ENCODE measurements around the gene ARMC6. TPM values are rescaled to one million over a fixed set of nuclear protein-coding genes. Genes with fewer than 3 reads are reported as not detected.

Gene ARMC6
- total and polyA plus RNA-seq, 2 donors, result 32.6 to 36.6 TPM

DNA sequence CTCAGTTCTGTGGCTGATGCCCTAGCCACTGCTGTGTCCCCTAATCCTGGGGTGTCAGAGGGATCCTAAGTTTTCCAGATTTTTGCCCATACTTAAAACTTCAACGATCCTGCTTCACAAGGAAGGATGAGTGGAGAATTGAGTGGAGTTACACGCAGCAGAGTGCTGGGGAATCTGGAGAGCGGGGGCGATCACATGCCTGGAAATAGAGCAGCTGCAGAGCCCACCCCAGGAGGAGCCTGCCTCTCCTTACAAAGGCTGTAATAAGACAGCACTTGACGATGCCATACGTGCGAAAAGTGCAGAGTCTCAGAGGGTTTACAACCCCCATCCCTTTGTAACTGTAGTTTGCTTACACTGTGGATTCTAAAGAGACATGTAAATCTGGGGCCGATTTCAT lies 40.7 kb upstream of the ARMC6 start:
- over 99% methylated on average over 8 of the region's 8 CpGs for WGBS
- Histone ChIP-seq H3K27ac (ENCODE audit: low read depth in 1 of 2, low read length in 1 of 2) (no peak overlapping the region), H3K9me3 (ENCODE audit: control insufficient read depth in 2 of 2, insufficient read depth in 1 of 2, low read length in 1 of 2) (no peaks in the 10 kb centered on the region), H3K4me1 (ENCODE audit: control insufficient read depth in 2 of 2, insufficient read depth in 2 of 2, low read length in 2 of 2) (no peaks in the 10 kb centered on the region), H3K27me3 (ENCODE audit: control insufficient read depth in 2 of 2, insufficient read depth in 1 of 2, low read length in 1 of 2) (peaks cover 0 to 4% of the 10 kb centered on the region in 2 donors), H3K4me3 (ENCODE audit: low read length in 2 of 2) (no peak overlapping the region), H3K36me3 (ENCODE audit: control insufficient read depth in 2 of 2, insufficient read depth in 2 of 2, low read length in 1 of 2) (peaks cover 51 to 54% of the 10 kb centered on the region in 2 donors)
- DNase-seq (ENCODE audit: low read depth in 6 of 9, low spot score in 9 of 9), result no peak

DNA sequence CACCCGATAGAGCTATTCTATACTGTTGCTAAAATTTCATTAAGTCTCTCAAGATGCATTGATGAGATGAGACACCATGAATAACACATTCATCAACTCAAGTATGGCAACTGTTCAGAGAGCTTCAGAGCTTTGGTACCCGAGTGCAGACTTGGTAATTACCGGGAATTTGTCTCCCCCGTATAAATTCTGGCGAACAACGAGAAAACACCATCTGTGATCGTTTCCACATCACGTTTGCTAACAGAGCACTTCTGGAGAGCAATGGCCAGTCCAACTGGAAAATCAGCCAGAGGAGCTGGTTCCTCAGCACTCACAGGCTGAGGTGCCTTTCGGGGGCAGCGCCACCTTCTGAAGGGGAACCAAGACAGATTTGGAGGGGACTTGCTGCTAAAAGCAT lies 40.3 kb upstream of the ARMC6 start:
- no peak overlapping the region for H3K27ac ChIP-seq (ENCODE audit: low read depth in 1 of 2, low read length in 1 of 2)
- no peaks in the 10 kb centered on the region for H3K4me1 ChIP-seq (ENCODE audit: control insufficient read depth in 2 of 2, insufficient read depth in 2 of 2, low read length in 2 of 2)
- H3K9me3 ChIP-seq (ENCODE audit: control insufficient read depth in 2 of 2, insufficient read depth in 1 of 2, low read length in 1 of 2), result no peaks in the 10 kb centered on the region
- peaks cover 0 to under 1% of the 10 kb centered on the region in 2 donors for H3K27me3 ChIP-seq (ENCODE audit: control insufficient read depth in 2 of 2, insufficient read depth in 1 of 2, low read length in 1 of 2)
- WGBS, result 98% methylated on average over 10 of the region's 10 CpGs
- peaks cover 54 to 56% of the 10 kb centered on the region in 2 donors for H3K36me3 ChIP-seq (ENCODE audit: control insufficient read depth in 2 of 2, insufficient read depth in 2 of 2, low read length in 1 of 2)
- H3K4me3 ChIP-seq (ENCODE audit: low read length in 2 of 2), result no peak overlapping the region
- DNase-seq (ENCODE audit: low read depth in 6 of 9, low spot score in 9 of 9), result no peak

- Histone ChIP-seq H3K27me3 (ENCODE audit: control insufficient read depth in 2 of 2, insufficient read depth in 1 of 2, low read length in 1 of 2) (no peaks in the 10 kb centered on the region), H3K9me3 (ENCODE audit: control insufficient read depth in 2 of 2, insufficient read depth in 1 of 2, low read length in 1 of 2) (no peaks in the 10 kb centered on the region), H3K4me1 (ENCODE audit: control insufficient read depth in 2 of 2, insufficient read depth in 2 of 2, low read length in 2 of 2) (no peaks in the 10 kb centered on the region), H3K36me3 (ENCODE audit: control insufficient read depth in 2 of 2, insufficient read depth in 2 of 2, low read length in 1 of 2) (peaks cover 77 to 82% of the 10 kb centered on the region in 2 donors), H3K4me3 (ENCODE audit: low read length in 2 of 2) (no peak overlapping the region), H3K27ac (ENCODE audit: low read depth in 1 of 2, low read length in 1 of 2) (no peak overlapping the region)
- peak in 6 of 9 donors; percentile 1 to 51 (median 10) for DNase-seq (ENCODE audit: low read depth in 6 of 9, low spot score in 9 of 9)
- 89% methylated on average over 5 of the region's 5 CpGs for WGBS
These were observed 37.6 kb upstream of the ARMC6 start for GRCh38 chr19:18995804-18996241.

DNA sequence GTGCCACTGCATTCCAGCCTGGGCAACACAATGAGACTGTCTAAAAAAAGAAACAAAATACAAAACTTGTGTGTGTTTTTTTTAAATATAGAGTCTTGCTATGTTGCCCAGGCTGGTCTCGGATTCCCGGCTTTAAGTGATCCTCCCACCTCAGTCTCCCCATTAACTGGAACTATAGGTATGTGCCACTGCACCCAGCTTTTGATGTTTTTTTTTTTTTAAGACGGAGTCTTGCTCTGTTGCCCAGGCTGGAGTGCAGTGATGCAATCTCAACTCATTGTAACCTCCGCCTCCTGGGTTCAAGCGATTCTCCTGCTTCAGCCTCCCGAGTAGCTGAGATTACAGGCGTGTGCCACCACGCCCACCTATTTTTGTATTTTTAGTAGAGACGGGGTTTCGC lies 37.1 kb upstream of the ARMC6 start:
- H3K27ac ChIP-seq (ENCODE audit: low read depth in 1 of 2, low read length in 1 of 2), result no peak overlapping the region
- H3K36me3 ChIP-seq (ENCODE audit: control insufficient read depth in 2 of 2, insufficient read depth in 2 of 2, low read length in 1 of 2), result peaks cover 77 to 80% of the 10 kb centered on the region in 2 donors
- H3K9me3 ChIP-seq (ENCODE audit: control insufficient read depth in 2 of 2, insufficient read depth in 1 of 2, low read length in 1 of 2), result no peaks in the 10 kb centered on the region
- no peaks in the 10 kb centered on the region for H3K4me1 ChIP-seq (ENCODE audit: control insufficient read depth in 2 of 2, insufficient read depth in 2 of 2, low read length in 2 of 2)
- no peak overlapping the region for H3K4me3 ChIP-seq (ENCODE audit: low read length in 2 of 2)
- no peak for DNase-seq (ENCODE audit: low read depth in 6 of 9, low spot score in 9 of 9)
- WGBS, result 99% methylated on average over 10 of the region's 10 CpGs
- H3K27me3 ChIP-seq (ENCODE audit: control insufficient read depth in 2 of 2, insufficient read depth in 1 of 2, low read length in 1 of 2), result no peaks in the 10 kb centered on the region

DNA sequence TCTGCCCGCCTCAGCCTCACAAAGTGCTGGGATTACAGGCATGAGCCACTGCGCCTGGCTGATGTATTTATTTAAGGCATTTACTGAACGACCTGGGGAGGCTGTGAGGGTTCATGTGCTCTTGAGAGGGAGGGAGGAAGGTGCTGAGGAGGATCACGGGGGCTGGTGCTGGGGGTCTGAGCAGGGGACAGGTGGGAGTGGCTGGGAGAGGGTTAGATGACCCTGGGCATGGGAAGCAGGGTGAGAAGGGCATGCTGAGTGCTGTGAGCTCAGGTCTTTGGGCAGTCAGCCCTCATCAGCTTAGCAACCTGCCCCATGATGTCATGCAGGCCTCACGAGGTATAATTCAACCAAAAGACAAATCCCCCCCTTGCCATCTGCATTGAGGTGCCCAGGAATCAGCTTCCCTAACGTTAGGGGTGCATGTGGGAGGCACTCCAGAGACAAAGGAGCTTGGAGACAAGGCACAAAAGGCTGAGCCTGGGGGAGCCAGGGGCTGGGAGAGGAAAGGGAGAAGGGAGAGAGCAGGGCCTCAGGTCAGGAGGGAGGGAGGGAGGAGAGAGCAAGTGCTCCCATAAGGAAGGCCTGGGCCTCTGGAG lies 36.5 kb upstream of the ARMC6 start:
- WGBS, result 95% methylated on average over 6 of the region's 6 CpGs
- no peaks in the 10 kb centered on the region for H3K9me3 ChIP-seq (ENCODE audit: control insufficient read depth in 2 of 2, insufficient read depth in 1 of 2, low read length in 1 of 2)
- H3K36me3 ChIP-seq (ENCODE audit: control insufficient read depth in 2 of 2, insufficient read depth in 2 of 2, low read length in 1 of 2), result peaks cover 76 to 81% of the 10 kb centered on the region in 2 donors
- H3K27me3 ChIP-seq (ENCODE audit: control insufficient read depth in 2 of 2, insufficient read depth in 1 of 2, low read length in 1 of 2), result no peaks in the 10 kb centered on the region
- H3K27ac ChIP-seq (ENCODE audit: low read depth in 1 of 2, low read length in 1 of 2), result no peak overlapping the region
- no peak for DNase-seq (ENCODE audit: low read depth in 6 of 9, low spot score in 9 of 9)
- no peak overlapping the region for H3K4me3 ChIP-seq (ENCODE audit: low read length in 2 of 2)
- no peaks in the 10 kb centered on the region for H3K4me1 ChIP-seq (ENCODE audit: control insufficient read depth in 2 of 2, insufficient read depth in 2 of 2, low read length in 2 of 2)

- 96% methylated on average over 8 of the region's 8 CpGs for WGBS
These were observed 35.1 kb upstream of the ARMC6 start for GRCh38 chr19:18998276-18998675.

DNA sequence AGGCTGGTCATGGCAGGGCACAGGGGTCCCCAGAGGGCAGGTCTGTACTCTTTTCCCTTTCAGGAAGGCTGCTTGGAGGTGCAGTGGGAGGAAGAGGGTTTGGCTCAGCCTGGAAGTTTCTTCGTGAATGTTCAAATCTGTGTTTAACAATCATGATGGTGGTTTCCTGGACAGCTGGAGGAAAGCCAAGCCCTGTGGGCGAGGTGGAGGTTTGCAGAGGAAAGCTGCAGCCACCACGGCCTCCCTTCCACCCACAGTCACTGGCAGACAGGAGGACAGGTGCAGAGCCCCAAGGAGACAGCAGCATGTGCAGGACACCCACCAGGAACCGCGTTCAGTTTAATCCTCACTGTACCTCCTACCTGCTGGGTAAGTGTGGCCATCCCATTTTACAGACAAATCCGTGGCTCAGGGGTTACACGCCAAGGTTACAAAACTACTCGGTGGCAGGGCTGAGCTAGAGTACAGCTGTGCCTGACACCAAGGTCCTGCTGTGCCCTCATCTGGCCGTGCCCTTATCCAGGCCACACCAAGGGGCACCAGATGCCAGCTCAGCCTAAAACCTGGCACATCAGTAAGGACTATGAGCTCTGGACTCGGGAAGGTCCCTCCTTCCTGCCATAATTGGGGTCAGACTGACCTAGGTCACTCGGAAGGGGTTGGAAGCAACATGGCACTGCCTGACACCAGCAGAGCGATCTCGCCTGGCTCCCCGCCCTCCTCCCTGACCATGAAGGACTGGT lies 34.2 kb upstream of the ARMC6 start:
- Histone ChIP-seq H3K27ac (ENCODE audit: low read depth in 1 of 2, low read length in 1 of 2) (no peak overlapping the region), H3K36me3 (ENCODE audit: control insufficient read depth in 2 of 2, insufficient read depth in 2 of 2, low read length in 1 of 2) (peaks cover 73 to 82% of the 10 kb centered on the region in 2 donors), H3K9me3 (ENCODE audit: control insufficient read depth in 2 of 2, insufficient read depth in 1 of 2, low read length in 1 of 2) (no peaks in the 10 kb centered on the region)

More at GRCh38 chr19:18998276-18998675, 35.1 kb upstream of the ARMC6 start:
- Histone ChIP-seq H3K4me1 (ENCODE audit: control insufficient read depth in 2 of 2, insufficient read depth in 2 of 2, low read length in 2 of 2) (no peaks in the 10 kb centered on the region), H3K9me3 (ENCODE audit: control insufficient read depth in 2 of 2, insufficient read depth in 1 of 2, low read length in 1 of 2) (no peaks in the 10 kb centered on the region), H3K4me3 (ENCODE audit: low read length in 2 of 2) (no peak overlapping the region), H3K27ac (ENCODE audit: low read depth in 1 of 2, low read length in 1 of 2) (no peak overlapping the region), H3K36me3 (ENCODE audit: control insufficient read depth in 2 of 2, insufficient read depth in 2 of 2, low read length in 1 of 2) (peaks cover 73 to 82% of the 10 kb centered on the region in 2 donors), H3K27me3 (ENCODE audit: control insufficient read depth in 2 of 2, insufficient read depth in 1 of 2, low read length in 1 of 2) (no peaks in the 10 kb centered on the region)
- DNase-seq (ENCODE audit: low read depth in 6 of 9, low spot score in 9 of 9), result no peak

GRCh38 chr19:18999896-19000620 lies 33.3 kb upstream of the ARMC6 start:
- no peak overlapping the region for H3K27ac ChIP-seq (ENCODE audit: low read depth in 1 of 2, low read length in 1 of 2)
- peaks cover 76 to 82% of the 10 kb centered on the region in 2 donors for H3K36me3 ChIP-seq (ENCODE audit: control insufficient read depth in 2 of 2, insufficient read depth in 2 of 2, low read length in 1 of 2)
- 96% methylated on average over 11 of the region's 11 CpGs for WGBS
- H3K27me3 ChIP-seq (ENCODE audit: control insufficient read depth in 2 of 2, insufficient read depth in 1 of 2, low read length in 1 of 2), result no peaks in the 10 kb centered on the region
- no peak for DNase-seq (ENCODE audit: low read depth in 6 of 9, low spot score in 9 of 9)
- H3K4me1 ChIP-seq (ENCODE audit: control insufficient read depth in 2 of 2, insufficient read depth in 2 of 2, low read length in 2 of 2), result no peaks in the 10 kb centered on the region
- no peaks in the 10 kb centered on the region for H3K9me3 ChIP-seq (ENCODE audit: control insufficient read depth in 2 of 2, insufficient read depth in 1 of 2, low read length in 1 of 2)
- no peak overlapping the region for H3K4me3 ChIP-seq (ENCODE audit: low read length in 2 of 2)

More for the DNA sequence above, 34.2 kb upstream of the ARMC6 start:
- H3K4me3 ChIP-seq (ENCODE audit: low read length in 2 of 2), result no peak overlapping the region
- H3K4me1 ChIP-seq (ENCODE audit: control insufficient read depth in 2 of 2, insufficient read depth in 2 of 2, low read length in 2 of 2), result no peaks in the 10 kb centered on the region
- no peaks in the 10 kb centered on the region for H3K27me3 ChIP-seq (ENCODE audit: control insufficient read depth in 2 of 2, insufficient read depth in 1 of 2, low read length in 1 of 2)
- no peak for DNase-seq (ENCODE audit: low read depth in 6 of 9, low spot score in 9 of 9)
- 45% methylated on average over 14 of the region's 14 CpGs for WGBS

DNA sequence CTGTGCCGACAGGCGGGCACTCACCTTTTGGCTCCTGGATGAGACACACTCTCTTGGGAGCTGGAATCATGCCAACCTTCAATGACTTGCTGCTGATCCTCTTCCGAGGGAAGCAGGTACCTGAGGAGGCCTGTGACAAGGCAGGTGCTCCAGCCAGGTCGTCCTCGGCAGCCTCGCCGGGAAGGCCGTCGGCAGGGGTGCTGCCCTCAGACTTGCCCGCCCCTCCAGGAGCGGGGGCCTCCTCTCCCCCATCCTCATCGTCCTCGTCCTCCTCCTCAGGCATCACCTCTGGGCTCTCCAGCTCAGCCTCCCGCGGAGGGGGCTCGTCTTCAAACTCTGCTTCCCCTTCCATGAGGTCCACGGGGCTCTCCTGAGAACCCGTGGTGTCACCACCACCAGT lies 29.3 kb upstream of the ARMC6 start:
- 96% methylated on average over 18 of the region's 18 CpGs for WGBS
- Histone ChIP-seq H3K36me3 (ENCODE audit: control insufficient read depth in 2 of 2, insufficient read depth in 2 of 2, low read length in 1 of 2) (peaks cover 80 to 87% of the 10 kb centered on the region in 2 donors), H3K27ac (ENCODE audit: low read depth in 1 of 2, low read length in 1 of 2) (no peak overlapping the region), H3K9me3 (ENCODE audit: control insufficient read depth in 2 of 2, insufficient read depth in 1 of 2, low read length in 1 of 2) (no peaks in the 10 kb centered on the region), H3K4me1 (ENCODE audit: control insufficient read depth in 2 of 2, insufficient read depth in 2 of 2, low read length in 2 of 2) (no peaks in the 10 kb centered on the region), H3K4me3 (ENCODE audit: low read length in 2 of 2) (no peak overlapping the region), H3K27me3 (ENCODE audit: control insufficient read depth in 2 of 2, insufficient read depth in 1 of 2, low read length in 1 of 2) (no peaks in the 10 kb centered on the region)
- no peak for DNase-seq (ENCODE audit: low read depth in 6 of 9, low spot score in 9 of 9)

Data from thymus (tissue), 11 donors.